ENCODE measurements around the gene TMEM132D.

DNA sequence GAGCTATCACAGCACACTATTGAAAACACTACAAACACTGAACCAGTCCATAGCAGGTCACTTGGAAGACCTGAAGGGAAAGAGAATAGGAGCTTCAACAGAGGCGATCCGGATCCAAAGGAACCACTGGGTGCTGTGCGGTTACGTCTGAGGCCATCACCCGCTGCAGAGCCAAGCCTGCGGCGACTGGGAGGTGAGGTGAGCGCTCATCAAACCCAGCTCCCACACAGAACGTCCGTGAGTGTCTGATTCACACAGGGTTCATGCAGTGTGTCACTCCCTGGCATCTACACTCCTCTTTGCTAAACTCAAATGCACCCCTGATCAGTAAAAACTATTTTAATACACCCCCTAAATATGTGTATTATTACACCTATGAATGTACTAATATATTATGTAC lies 64.1 kb downstream of the TMEM132D start:
- TF ChIP-seq, protein P1, sequence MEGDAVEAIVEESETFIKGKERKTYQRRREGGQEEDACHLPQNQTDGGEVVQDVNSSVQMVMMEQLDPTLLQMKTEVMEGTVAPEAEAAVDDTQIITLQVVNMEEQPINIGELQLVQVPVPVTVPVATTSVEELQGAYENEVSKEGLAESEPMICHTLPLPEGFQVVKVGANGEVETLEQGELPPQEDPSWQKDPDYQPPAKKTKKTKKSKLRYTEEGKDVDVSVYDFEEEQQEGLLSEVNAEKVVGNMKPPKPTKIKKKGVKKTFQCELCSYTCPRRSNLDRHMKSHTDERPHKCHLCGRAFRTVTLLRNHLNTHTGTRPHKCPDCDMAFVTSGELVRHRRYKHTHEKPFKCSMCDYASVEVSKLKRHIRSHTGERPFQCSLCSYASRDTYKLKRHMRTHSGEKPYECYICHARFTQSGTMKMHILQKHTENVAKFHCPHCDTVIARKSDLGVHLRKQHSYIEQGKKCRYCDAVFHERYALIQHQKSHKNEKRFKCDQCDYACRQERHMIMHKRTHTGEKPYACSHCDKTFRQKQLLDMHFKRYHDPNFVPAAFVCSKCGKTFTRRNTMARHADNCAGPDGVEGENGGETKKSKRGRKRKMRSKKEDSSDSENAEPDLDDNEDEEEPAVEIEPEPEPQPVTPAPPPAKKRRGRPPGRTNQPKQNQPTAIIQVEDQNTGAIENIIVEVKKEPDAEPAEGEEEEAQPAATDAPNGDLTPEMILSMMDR (IDR thresholded peaks at IDR 0.05; ENCODE audit: low read length): no peak
- TF ChIP-seq EZH2 (IDR thresholded peaks at IDR 0.05; ENCODE audit: borderline replicate concordance, low read length): no peak
